ENCODE measurements around the gene INF2.

DNA sequence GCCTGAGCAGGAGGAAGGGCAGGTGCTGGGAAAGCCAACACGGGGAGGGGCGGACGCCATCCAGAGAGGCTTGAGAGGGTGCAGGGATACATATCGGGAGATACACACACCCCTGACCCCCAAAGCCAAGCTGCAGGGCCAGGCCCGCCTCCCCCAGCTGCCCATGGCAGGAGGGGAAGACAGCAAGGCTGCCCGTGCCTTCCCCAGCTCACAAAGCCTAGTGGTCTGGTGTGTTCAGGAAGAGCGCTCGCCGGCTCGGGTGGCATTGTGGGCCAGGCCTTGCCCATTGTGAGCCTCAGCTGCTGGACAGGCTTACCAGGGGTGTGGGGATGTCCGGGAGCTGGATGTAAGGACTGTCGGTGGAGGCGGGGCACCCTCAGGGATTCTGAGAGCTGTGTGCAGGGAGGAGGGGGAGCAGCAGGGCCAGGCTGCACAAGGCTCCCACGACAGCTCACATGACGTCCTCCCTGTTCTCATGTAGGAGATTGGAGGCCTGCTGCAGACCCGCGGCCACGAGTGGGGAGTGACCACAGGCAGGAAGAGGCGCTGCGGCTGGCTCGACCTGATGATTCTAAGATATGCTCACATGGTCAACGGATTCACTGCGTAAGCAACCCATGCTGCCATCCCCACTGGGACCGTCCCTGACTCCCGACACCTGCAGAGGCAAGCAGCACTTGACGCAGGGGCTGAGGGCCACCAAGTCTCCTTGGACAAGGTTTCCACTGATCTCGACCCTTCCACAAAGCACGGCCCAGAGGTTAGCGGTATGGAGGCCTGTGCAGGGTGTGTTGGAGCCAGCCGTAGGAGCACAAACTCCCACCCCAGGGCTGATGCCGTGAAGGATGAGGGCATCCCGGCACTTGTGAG lies 53.4 kb downstream of the INF2 start:
- TF ChIP-seq, protein P1, sequence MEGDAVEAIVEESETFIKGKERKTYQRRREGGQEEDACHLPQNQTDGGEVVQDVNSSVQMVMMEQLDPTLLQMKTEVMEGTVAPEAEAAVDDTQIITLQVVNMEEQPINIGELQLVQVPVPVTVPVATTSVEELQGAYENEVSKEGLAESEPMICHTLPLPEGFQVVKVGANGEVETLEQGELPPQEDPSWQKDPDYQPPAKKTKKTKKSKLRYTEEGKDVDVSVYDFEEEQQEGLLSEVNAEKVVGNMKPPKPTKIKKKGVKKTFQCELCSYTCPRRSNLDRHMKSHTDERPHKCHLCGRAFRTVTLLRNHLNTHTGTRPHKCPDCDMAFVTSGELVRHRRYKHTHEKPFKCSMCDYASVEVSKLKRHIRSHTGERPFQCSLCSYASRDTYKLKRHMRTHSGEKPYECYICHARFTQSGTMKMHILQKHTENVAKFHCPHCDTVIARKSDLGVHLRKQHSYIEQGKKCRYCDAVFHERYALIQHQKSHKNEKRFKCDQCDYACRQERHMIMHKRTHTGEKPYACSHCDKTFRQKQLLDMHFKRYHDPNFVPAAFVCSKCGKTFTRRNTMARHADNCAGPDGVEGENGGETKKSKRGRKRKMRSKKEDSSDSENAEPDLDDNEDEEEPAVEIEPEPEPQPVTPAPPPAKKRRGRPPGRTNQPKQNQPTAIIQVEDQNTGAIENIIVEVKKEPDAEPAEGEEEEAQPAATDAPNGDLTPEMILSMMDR (optimal IDR thresholded peaks at IDR 0.05 in 1 of 3, IDR thresholded peaks at IDR 0.05 in 1 of 3, conservative IDR thresholded peaks at IDR 0.05 in 1 of 3; ENCODE audit: extremely low read depth in 1 of 3, insufficient read depth in 2 of 3, low read length in 3 of 3) = no peak
- no peak for TF ChIP-seq EZH2 (IDR thresholded peaks at IDR 0.05; ENCODE audit: low read length)

Measured in keratinocyte (primary cell).